ENCODE measurements around the gene PRSS21. TPM values are rescaled to one million over a fixed set of nuclear protein-coding genes. Genes with fewer than 3 reads are reported as not detected.

The PRSS21 gene, protein sequence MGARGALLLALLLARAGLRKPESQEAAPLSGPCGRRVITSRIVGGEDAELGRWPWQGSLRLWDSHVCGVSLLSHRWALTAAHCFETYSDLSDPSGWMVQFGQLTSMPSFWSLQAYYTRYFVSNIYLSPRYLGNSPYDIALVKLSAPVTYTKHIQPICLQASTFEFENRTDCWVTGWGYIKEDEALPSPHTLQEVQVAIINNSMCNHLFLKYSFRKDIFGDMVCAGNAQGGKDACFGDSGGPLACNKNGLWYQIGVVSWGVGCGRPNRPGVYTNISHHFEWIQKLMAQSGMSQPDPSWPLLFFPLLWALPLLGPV
- not detected for polyA plus RNA-seq (ENCODE audit: insufficient read length in 4 of 4)

DNA sequence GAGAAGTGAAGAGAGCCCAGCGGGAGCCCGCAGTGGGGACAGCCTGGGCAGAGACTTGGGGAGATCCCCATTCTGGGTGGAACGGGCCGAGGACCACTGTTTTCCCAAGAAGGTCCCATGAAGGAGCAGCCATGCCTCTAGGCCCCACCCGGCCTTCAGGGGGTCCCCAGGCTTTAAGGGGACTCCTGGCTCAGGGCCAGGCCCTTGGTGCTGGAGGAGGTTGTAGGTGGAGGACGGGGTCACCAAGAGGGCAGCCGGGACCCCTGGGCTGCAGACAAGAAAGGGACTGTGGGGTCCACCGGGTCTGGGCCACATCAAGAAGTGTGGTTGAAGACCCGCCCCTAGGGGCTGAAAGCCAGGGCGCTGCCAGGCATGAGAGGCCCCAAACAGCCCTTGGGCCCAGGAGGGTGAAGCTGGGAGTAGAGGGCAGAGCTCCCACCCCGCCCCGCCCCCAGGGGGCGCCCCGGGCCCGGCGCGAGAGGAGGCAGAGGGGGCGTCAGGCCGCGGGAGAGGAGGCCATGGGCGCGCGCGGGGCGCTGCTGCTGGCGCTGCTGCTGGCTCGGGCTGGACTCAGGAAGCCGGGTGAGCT, at the start of gene PRSS21:
PRSS21 (plus strand) TSS at position 487 of the 589 bp plus-strand sequence; CDS start at position 519, 32 bp downstream.
- no peak for DNase-seq (ENCODE audit: low read depth in 4 of 4, low spot score in 2 of 4)

DNA sequence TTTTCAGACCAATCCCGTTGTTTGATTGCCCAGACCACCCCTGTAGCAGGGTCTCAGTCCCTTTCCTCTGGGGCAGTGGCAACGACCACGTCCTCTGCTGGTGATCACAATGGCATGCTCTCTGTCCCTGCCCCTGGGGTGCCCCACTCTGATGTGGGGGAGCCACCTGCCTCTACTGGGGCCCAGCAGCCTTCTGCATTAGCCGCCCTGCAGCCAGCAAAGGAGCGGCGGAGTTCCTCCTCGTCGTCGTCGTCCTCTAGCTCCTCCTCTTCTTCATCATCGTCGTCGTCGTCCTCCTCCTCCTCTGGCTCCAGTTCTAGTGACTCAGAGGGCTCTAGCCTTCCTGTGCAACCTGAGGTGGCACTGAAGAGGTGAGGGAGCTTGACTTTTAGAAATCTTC, 49.1 kb upstream of the PRSS21 start:
- DNase-seq (ENCODE audit: low read depth in 4 of 4, low spot score in 2 of 4) = no peak

DNA sequence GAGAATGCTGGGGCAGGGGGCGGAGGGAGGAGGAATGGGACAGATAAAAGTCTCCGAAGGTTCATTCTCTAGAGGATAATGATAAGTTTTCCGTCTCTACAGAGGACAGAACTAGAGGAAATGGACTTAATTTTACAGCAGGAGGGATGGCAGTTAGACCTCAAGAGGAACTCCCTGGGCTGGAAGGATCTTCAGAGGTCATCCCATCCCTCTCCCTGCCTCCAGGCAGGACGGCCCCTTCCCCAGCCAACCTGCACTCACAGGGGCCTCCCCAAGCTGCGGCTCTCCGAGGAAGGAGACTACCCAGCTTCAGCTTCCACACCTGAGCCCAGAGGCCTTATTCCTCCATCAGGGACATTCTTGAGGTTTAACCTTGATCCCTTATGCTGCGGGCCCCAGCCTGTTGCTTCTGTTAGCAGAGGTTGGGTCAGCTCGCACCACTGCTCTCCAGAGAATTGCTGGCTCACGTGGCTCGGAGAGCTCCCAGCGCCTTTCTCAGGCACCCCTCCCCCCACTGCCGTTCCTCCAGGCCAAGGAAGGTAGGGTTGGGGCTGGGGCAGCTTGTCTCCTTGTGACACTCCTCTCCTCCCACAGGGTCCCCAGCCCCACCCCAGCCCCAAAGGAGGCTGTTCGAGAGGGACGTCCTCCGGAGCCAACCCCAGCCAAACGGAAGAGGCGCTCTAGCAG, 48.5 kb upstream of the PRSS21 start:
- DNase-seq (ENCODE audit: low read depth in 4 of 4, low spot score in 2 of 4) = no peak

DNA sequence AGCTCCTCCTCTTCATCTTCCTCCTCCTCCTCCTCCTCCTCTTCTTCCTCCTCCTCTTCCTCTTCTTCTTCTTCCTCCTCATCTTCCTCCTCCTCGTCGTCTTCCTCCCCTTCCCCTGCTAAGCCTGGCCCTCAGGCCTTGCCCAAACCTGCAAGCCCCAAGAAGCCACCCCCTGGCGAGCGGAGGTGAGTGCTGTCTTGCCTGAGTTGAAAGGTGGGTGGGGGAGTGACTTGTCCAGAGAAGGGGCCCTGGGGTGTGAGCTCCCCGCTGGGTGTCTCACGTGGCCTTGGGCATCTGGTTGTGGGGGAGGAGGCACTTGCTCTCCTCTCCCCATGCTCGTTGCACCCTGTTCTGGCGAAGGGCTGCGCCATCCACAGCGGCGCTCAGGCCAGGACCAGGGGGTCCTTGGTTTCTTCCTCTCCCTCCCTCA, 47.9 kb upstream of the PRSS21 start:
- DNase-seq (ENCODE audit: low read depth in 4 of 4, low spot score in 2 of 4) = no peak

DNA sequence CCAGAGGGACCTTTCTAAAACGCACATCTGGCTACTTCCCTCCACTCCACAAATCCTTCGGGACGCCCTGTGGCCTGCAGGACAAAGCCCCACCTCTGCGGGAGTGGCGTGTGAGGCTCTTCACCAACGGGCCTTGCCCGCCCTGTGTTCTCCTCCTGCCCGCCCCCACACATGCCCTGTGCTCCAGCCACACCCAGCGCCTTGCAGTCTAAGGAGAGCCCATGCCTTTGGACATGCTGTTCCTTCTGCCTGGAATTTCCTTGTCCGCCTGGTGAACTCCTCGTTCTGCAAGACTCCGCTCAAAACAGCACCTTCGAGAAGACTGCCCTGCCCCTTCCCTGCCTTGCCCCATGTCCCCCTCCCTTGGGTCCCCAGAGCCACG, 47.4 kb upstream of the PRSS21 start:
- DNase-seq (ENCODE audit: low read depth in 4 of 4, low spot score in 2 of 4) = no peak

DNA sequence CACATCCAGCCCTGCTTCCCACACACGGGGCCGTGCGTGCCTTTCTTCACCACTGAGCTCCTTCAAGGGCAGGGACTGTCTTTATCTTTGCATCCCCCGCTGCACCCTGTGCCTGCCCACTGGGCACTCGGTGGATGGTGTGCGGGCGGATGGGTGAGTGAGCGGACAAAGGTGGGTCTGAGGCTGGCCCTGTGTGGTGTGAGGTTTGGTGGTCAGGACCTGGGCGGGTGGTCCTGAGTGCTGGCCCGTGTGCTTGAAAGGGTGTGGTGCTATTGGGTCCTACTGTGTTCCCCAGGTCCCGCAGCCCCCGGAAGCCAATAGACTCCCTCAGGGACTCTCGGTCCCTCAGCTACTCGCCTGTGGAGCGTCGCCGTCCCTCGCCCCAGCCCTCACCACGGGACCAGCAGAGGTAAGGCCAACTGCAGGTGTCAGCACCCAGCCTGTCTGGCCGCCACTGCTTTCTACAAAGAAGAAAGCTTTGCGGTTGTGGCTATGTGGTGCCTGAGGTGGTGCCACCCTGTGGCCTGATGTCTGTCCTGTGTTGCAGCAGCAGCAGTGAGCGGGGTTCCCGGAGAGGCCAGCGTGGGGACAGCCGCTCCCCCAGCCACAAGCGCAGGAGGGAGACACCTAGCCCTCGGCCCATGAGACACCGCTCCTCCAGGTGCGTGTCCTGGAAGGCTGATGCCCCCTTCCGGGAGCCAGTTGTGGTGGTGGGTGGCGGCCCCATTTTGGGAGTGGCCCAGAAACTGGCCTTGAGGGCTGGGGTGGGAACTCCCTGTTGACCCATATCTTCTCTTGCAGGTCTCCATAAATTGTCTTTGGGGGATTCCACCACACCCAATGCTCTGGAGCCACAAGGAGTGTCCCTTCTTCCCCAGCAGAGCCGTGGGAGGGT, 46.7 kb upstream of the PRSS21 start:
- no peak for DNase-seq (ENCODE audit: low read depth in 4 of 4, low spot score in 2 of 4)

DNA sequence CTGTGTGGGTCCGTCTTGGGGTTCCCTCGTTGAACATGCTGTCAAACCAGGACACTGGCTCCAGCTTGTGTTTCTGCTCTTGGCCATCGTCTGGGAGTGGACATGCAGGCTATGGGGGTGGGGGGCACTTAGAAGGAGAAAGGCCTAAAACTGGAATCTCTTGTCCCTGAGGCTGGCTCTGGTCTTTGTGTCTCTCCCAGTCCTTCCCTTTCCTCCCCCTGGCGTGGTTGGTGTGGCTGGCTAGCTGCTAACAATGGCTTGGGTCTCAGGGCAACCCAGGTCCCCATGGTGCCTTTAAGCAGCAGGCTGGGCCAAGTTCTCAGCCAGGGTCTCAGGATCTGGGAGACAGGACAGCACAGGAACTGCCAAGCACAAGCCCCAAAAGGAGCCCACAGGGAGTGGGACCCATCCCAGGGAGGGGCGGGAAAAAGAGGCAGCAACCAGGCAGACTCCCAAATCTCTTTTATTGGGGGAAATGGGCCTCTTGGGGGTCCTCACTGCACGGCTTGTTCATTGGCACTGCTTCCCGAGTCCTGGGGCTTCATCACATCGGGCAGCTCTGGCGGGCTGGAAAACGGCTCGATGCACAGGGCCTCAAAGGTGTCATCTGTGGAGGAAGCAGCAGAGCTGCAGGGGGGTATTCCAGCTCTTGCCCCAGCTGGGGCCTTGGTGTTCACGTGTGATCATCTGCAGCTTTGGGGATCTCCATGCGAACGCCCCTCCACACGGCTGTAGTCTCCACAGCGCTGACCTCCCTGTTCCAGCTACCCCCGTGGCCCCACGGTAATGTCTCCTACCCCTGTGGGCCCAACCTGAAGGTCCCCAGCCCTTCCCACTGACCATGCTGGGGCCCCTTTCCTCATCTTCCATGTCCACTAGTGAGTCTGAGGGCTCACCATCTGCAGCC, 45.3 kb upstream of the PRSS21 start:
- no peak for DNase-seq (ENCODE audit: low read depth in 4 of 4, low spot score in 2 of 4)

DNA sequence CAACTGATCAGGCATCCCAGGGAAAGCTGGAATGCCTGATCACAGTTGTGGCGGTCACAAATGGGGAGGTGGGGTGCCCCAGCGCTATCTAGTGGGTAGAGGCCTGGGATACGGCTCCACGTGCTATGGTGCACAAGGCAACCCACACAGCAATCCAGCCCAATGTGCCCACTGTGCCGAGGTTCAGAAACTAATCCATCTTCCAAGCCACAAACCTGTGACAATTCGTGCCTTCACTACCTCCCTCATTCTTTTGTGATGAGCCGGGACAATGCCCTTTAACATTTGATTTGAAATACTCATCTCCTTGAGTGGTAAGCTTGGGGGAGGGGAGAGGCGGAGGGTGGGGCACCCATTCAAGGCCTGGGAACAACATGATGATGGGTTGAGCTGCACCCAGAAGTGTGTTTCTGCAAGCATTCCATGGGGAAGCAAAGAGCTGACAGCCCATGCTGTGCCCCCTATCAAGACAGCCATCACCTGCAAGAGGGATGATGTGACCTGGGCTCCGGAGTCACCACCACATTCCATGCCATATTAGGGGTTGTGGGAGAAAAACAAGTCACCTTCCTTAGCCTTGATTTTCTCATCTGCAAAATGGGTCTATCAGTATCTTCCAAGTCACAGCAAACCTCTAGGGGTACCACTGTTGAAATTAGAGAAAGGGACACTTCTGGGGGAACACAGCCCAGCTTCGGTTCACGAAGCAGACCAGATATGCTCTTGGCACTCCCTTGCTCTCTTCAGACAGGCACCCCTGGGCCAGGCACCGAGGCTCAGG, 43.7 kb upstream of the PRSS21 start:
- DNase-seq (ENCODE audit: low read depth in 4 of 4, low spot score in 2 of 4) = no peak

DNA sequence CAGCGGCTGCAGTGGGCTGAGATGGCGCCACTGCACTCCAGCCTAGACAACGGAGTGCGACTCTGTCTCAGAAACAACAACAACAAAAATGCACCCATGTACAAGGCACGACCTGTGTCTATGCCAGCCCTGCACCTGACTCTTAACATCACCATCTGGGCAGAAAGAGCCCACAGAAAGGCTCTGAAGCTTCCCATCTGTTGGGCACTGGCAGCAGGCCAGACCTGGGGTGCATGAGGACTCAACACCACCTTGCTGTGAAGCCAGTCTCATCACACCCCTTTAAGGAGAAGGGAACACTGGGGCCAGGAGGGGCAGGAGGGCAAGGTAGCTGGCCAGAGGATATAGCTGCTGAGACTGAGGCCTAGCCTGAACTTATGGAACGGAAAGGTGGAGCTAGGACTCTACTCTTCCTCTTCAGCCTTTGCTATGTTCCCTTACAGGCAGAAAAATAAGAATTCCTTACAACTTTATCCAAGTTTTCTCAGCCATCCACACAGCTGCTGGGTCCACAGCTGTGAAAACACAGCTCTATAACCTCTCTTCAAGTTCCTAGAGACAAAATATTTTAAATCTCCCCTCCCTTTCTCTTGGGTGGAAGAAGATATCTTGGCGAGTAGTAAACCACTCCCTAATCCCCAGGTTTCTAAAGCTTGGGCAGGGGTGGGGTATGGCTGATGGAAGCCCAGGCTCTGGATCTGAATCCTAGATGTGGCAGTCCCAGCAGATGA, 42.7 kb upstream of the PRSS21 start:
- DNase-seq (ENCODE audit: low read depth in 4 of 4, low spot score in 2 of 4) = no peak

DNA sequence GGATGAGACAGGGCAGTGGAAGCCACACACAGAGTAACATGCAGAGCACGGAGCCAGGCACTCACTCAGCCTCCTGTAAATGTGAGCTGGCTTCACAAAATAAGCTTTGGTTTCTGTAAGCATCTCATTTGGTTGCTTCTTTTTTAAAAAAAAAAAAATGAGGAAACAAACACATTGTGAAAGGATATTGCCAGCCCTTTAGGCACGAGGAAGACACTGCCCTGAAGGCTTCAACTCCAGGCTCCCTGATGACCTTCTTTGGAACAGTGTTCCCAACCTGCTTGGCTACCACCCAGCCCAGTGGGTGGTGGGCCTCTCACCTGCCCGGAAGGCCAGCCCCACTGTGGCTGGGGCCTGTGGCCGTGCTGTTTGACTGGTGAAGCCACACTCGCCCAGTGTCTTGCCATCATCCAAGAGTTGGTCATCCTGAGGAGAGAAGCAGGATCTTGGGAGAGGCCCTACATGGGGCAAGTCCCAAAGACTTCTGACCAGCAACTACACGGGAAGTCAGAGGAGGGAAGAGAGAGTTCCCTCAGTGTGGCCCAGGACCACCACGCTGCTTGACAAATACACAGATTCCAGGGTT, 41.8 kb upstream of the PRSS21 start:
- DNase-seq (ENCODE audit: low read depth in 4 of 4, low spot score in 2 of 4) = no peak

DNA sequence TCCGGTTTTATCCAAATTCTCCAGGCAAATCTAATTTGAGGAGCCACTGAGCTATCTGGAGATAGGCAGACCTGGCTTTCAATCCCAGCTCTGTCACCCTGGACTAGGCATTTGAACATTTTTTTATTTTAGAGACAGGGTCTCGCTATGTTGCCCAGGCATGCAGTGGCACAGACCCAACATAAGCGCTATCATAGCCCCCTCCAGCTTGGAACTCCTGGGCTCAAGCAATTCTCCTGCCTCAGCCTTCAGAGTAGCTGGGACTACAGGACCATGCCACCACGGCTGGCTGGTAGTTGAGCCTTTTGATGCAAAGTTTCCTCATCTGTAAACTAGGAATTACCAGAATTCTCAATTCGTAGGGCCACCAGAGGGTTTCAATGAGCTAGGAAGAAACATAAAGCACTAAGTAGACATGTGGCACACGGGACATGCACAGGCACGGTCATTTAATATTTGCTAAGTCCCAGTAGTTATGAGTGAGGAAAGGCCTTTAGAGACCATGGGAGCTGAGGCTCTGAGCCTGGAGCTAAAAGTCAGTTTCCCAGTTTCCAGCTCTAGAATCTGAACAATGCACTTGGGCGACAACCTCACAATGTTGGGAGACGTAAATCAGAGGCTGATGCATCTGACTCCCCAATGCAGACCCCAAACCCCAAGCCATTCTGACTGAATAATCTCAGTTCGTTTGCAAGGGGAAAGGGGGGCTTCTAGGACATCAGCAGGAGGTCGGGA, 41.1 kb upstream of the PRSS21 start:
- no peak for DNase-seq (ENCODE audit: low read depth in 4 of 4, low spot score in 2 of 4)

DNA sequence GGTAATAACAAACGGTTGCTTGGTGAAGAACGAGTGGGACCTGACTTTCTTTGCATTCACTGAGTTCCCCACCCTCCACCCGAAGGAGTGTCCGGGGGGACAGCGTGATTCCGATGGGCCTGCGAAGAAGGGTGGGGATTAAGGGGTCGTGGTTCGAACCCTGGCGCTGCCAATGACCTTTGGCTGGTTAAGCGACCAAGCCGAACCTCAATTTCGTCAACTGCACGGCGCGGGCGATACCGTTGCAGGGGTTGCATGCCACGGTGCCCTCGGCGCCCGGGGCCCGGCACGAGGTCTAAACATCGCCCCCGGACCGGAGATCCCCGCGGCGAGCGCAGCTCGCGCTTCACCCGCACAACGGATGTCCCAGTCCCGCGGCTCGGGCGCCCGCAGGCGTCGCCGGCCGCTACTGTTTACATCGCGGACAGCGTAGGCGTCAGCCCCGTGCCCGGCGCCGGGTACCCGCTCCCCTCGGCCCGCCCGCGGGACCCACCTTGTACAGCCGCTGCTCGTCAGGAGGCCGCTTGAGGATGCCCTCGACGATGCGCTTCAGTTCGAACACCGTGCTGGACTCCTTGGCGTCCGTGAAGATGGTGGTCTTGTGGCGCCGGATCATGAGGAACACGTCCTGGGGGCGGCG, 40.4 kb upstream of the PRSS21 start:
- DNase-seq (ENCODE audit: low read depth in 4 of 4, low spot score in 2 of 4) = no peak

DNA sequence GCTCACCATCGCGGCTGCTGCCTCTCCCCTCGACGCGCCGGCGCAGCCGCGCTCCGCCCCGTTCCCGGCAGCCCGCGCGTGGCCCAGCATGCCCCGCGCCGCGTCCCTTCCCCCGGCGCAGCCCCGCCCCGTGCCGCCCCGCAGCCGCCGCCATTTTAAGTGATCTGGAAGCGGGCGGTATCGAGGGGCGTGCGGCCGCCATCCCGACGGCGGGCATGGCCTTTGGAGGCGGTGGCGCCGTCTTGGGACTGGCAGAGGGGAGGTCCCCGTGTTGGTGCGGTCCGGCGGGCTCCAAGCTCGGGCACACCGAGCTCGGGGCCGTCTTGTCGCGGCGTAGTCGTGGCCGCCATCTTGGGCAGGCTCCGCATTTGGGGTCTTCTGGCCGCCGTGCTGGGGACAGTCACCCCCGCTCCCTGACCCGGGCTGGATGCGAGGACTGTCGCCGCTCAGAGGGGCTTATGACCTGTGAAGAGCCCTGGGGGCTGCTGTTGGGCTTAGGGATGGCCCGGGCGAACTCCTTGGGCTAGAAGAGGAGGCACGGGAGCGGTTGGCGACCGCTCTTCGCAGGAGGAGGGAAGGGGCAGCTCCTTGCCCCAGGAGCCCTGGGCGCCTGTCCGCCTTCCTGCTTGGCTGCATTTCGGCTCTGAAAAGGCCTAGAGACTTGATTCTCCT, 39.7 kb upstream of the PRSS21 start, which contains the start of gene ELOB:
ELOB (minus strand) TSS at position 50 of the 672 bp plus-strand sequence; CDS start at position 9, 41 bp downstream.
- DNase-seq (ENCODE audit: low read depth in 4 of 4, low spot score in 2 of 4) = peak; percentile 68 to 82 (median 80)

DNA sequence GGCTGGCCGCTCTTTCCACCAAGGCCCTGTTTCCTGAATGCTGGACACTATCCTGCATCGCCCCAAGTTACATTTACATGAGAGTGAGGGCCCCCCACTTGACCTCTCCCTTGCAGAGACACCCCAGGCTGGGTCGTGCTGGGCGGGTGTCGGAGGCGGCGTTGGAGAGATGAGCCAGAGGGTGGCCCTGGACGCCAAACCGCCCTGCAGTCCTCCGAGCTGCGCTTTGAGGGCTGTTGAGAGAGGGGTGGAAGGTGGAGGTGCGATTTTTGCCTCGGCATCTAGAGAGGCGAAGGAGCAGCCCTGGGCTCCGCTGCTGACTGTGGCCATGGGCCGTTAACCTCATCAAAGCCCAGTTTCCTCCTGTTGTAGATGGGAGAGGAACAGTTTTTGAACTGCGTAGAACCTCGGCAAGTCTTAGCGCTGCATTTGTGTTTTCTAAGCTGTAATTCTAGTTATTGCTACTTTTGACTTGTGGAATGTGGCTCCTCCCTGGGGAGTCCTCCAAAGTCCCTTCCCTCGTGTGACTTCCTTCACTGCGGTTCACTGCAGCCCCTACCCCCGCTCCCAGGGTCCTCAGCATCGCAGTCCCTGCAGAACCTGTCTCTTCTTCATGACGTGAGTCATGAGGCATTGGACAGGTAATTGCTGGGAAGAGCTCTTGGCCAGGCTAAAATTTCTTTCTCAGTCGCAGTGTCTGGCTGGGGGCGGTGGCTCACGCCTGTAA, 39.0 kb upstream of the PRSS21 start:
- DNase-seq (ENCODE audit: low read depth in 4 of 4, low spot score in 2 of 4) = peak in 3 of 4 donors; percentile 41 to 45 (median 42)

DNA sequence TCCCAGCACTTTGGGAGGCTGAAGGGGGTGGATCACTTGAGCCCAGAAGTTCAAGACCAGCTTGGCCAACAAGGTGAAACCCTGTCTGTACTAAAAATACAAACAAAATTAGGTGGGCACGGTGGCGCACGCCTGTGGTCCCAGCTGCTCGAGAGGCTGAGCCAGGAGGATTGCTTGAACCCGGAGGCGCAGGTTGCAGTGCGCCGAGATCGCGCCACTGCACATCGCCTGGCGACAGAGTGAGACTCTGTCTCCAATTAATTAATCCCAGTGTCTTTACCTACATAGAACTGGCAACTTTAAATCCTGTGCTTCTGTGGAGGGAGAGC, 38.4 kb upstream of the PRSS21 start:
- no peak for DNase-seq (ENCODE audit: low read depth in 4 of 4, low spot score in 2 of 4)
